Liver (tissue), 9 donors: ENCODE data around the gene UBTF. TPM values are rescaled to one million over a fixed set of nuclear protein-coding genes. Genes with fewer than 3 reads are reported as not detected.

Experiments
- DNase-seq: peaks from one replicate; pipeline ENCODE4 v3.0.0-alpha.2; 2017; ENCODE audit warnings: low spot score
- H3K27ac ChIP-seq, 2 donors: one replicate each; pipeline ENCODE4 v1.7.0; 2013; ENCODE audit warnings: inconsistent platforms in 2 of 2, low read length in 2 of 2, control low read depth in 1 of 2, low read depth in 1 of 2, mild to moderate bottlenecking in 1 of 2
- H3K27me3 ChIP-seq, 4 donors: one replicate each; pipeline versions ENCODE4 v1.6.1 to v1.7.0; 2013; ENCODE audit warnings: low read length in 3 of 4, inconsistent platforms in 1 of 4, mild to moderate bottlenecking in 1 of 4, moderate library complexity in 1 of 4; ENCODE audit not compliant: control insufficient read depth in 4 of 4, insufficient read depth in 4 of 4
- H3K36me3 ChIP-seq, 4 donors: one replicate each; pipeline versions ENCODE4 v1.6.1 to v1.7.0; 2013; ENCODE audit warnings: low read length in 3 of 4, mild to moderate bottlenecking in 3 of 4, low read depth in 1 of 4, moderate library complexity in 1 of 4; ENCODE audit not compliant: control insufficient read depth in 4 of 4, insufficient read depth in 3 of 4
- H3K4me1 ChIP-seq, 4 donors: one replicate each; pipeline versions ENCODE4 v1.6.1 to v1.7.0; 2013; ENCODE audit warnings: low read length in 3 of 4, mild to moderate bottlenecking in 3 of 4, moderate library complexity in 1 of 4; ENCODE audit not compliant: control insufficient read depth in 4 of 4, insufficient read depth in 4 of 4
- H3K4me3 ChIP-seq, 3 donors: one replicate each; pipeline versions ENCODE4 v1.6.1 to v1.7.0; 2013; ENCODE audit warnings: low read length in 3 of 3, control low read depth in 1 of 3, low read depth in 1 of 3, mild to moderate bottlenecking in 1 of 3
- H3K9ac ChIP-seq, 2 donors: one replicate each; pipeline ENCODE4 v1.7.0; 2013; ENCODE audit warnings: low read length in 2 of 2, mild to moderate bottlenecking in 2 of 2, moderate library complexity in 2 of 2, control low read depth in 1 of 2, low read depth in 1 of 2
- H3K9me3 ChIP-seq, 4 donors: one replicate each; pipeline versions ENCODE4 v1.6.1 to v1.7.0; 2013; ENCODE audit warnings: low read length in 3 of 4; ENCODE audit not compliant: control insufficient read depth in 4 of 4
- EGR1 ChIP-seq, 2 donors: IDR thresholded peaks; 2 replicates each; pipeline ENCODE4 v1.6.1; 2016 to 2018; ENCODE audit warnings: antibody characterized with exemption in 2 of 2, low read depth in 2 of 2
- FOXA1 ChIP-seq: IDR thresholded peaks from 2 replicates; pipeline ENCODE4 v1.6.1; 2016; ENCODE audit warnings: antibody characterized with exemption
- FOXA2 ChIP-seq: IDR thresholded peaks from 2 replicates; pipeline ENCODE4 v1.6.1; 2016; ENCODE audit warnings: antibody characterized with exemption
- GABPA ChIP-seq, 2 donors: IDR thresholded peaks in 1 of 2; conservative IDR thresholded peaks in 1 of 2; 2 replicates each; pipeline ENCODE4 v1.6.1; 2016; ENCODE audit warnings: antibody characterized with exemption in 2 of 2, mild to moderate bottlenecking in 1 of 2, moderate library complexity in 1 of 2
- HNF4A ChIP-seq, 2 donors: conservative IDR thresholded peaks; 2 replicates each; pipeline ENCODE4 v1.6.1; 2016; ENCODE audit warnings: antibody characterized with exemption in 2 of 2, mild to moderate bottlenecking in 2 of 2
- HNF4G ChIP-seq: IDR thresholded peaks from 2 replicates; pipeline ENCODE4 v1.6.1; 2016; ENCODE audit warnings: antibody characterized with exemption
- JUND ChIP-seq, 2 donors: IDR thresholded peaks; 2 replicates each; pipeline ENCODE4 v1.6.1; 2016; ENCODE audit warnings: antibody characterized with exemption in 2 of 2
- NR2F2 ChIP-seq: IDR thresholded peaks from 2 replicates; pipeline ENCODE4 v1.6.1; 2016; ENCODE audit warnings: antibody characterized with exemption
- RAD21 ChIP-seq, 2 donors: IDR thresholded peaks; 2 replicates each; pipeline ENCODE4 v1.6.1; 2016; ENCODE audit warnings: antibody characterized with exemption in 2 of 2, mild to moderate bottlenecking in 2 of 2
- RXRA ChIP-seq, 2 donors: IDR thresholded peaks; 2 replicates each; pipeline ENCODE4 v1.6.1; 2017 to 2018; ENCODE audit warnings: antibody characterized with exemption in 2 of 2, mild to moderate bottlenecking in 1 of 2
- SP1 ChIP-seq: IDR thresholded peaks from 2 replicates; pipeline ENCODE4 v1.6.1; 2018; ENCODE audit warnings: antibody characterized with exemption, mild to moderate bottlenecking
- YY1 ChIP-seq: IDR thresholded peaks from 2 replicates; pipeline ENCODE4 v1.6.1; 2016; ENCODE audit warnings: antibody characterized with exemption, mild to moderate bottlenecking
- WGBS: extraction: QIAGEN DNeasy Blood & Tissue Kit; methylation state at CpG from one replicate; pipeline ENCODE4 v1.1.7; 2013; 5-methylcytosine and 5-hydroxymethylcytosine counted together
- polyA plus RNA-seq, 2 donors: library from polyadenylated mRNA; stranded (reverse) in 1 of 2; unstranded in 1 of 2; fragments of 200-250 nt in 1 of 2; fragments of >200 nt in 1 of 2; fragmentation: Nextera tagmentation in 1 of 2; extraction: Ambion mirVana in 1 of 2; gene quantifications; one replicate each; pipeline versions ENCODE4 v1.2.1 to v1.2.3, GENCODE V29; 2013 to 2015
- total RNA-seq, 2 donors: library from RNA; depleted of rRNA; stranded (reverse); fragments of >200 nt; gene quantifications; one replicate each; pipeline ENCODE4 v1.2.3, GENCODE V29; 2014
- TF ChIP-seq, protein P1 (sequence below): IDR thresholded peaks from 2 replicates; pipeline ENCODE4 v1.6.1; 2016; ENCODE audit warnings: antibody characterized with exemption
- TF ChIP-seq, protein P2 (sequence below): IDR thresholded peaks from 2 replicates; pipeline ENCODE4 v1.6.1; 2016; ENCODE audit warnings: antibody characterized with exemption
- TF ChIP-seq, protein P3 (sequence below): IDR thresholded peaks from 2 replicates; pipeline ENCODE4 v1.6.1; 2016; ENCODE audit warnings: antibody characterized with exemption, mild to moderate bottlenecking
- TF ChIP-seq, protein P4 (sequence below): IDR thresholded peaks from 2 replicates; pipeline ENCODE4 v1.6.1; 2016; ENCODE audit warnings: antibody characterized with exemption
- TF ChIP-seq, protein P5 (sequence below): fragments of 150-350 bp; IDR thresholded peaks from 2 replicates; pipeline ENCODE4 v1.5.1; 2017; ENCODE audit warnings: improper control_type of control experiment, low read depth, low read length; ENCODE audit not compliant: missing input control
- donor health status: healthy.
- donor health status: healthy.
- donor health status: healthy.
- donor health status: healthy.
- donor health status: healthy.

UBTF gene
- total and polyA plus RNA-seq, 4 donors, result 12.5 to 39.6 (median 23.9) TPM

DNA sequence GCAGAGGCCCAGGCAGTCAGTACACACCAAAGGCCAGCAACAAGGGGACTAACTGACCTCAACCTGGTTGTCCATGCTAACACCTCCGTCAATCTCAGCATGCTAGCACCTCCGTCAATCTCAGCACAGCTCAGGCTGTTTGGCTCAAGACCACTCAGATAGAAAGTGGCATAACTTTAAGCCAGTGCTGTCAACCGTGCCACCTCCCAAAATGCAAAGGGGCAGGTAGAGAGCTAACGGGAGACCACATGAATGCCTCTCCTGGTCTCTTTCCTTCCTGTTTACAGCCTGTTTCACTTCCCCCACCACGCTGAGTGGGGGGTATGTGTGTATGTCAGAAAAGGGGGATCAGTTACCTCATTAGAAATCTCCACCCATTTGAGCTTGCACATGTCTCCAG is 3.3 kb downstream of the UBTF start (continued):
- TF ChIP-seq FOXA1 (no peak), YY1 (no peak)

DNA sequence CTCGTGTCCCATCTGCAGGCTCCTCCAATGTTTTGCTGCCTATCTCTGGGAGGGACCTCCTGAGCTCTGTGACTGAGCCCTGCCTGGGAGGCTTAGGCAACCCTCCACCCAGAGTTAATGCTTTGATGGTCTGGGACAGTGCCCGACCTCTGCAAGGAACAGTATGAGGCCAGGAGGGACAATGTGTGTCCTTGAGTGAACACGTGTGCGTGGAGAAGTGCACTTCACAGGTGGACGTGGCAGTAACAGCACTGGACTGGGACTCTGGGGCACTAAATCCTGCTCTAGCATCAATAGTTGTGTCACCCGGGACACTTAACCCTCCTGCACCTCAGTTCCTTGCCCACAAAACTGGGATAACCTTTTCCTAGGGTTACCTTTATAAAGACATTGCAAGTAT is 4.6 kb downstream of the UBTF start:
- H3K4me1 ChIP-seq, result peaks cover 7 to 29% (median 18%) of the 10 kb centered on the region in 4 donors

More for the DNA sequence above, 4.6 kb downstream of the UBTF start:
- DNase-seq, result no peak
- no peak overlapping the region for H3K4me3 ChIP-seq
- H3K27ac ChIP-seq, result no peak overlapping the region
- no peaks in the 10 kb centered on the region for H3K9me3 ChIP-seq
- no peak overlapping the region for H3K9ac ChIP-seq
- H3K27me3 ChIP-seq, result no peaks in the 10 kb centered on the region
- WGBS, result 94% methylated on average over 6 of the region's 6 CpGs
- no peak for TF ChIP-seq HNF4A (conservative IDR thresholded peaks at IDR 0.05)
- TF ChIP-seq FOXA1, result no peak
- TF ChIP-seq RXRA (IDR thresholded peaks at IDR 0.05), result no peak
- no peak for TF ChIP-seq FOXA2
- TF ChIP-seq, protein P1, sequence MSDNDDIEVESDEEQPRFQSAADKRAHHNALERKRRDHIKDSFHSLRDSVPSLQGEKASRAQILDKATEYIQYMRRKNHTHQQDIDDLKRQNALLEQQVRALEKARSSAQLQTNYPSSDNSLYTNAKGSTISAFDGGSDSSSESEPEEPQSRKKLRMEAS, result no peak
- no peak for TF ChIP-seq EGR1 (IDR thresholded peaks at IDR 0.05; ENCODE audit: low read depth in 2 of 2)
- TF ChIP-seq, protein P2, sequence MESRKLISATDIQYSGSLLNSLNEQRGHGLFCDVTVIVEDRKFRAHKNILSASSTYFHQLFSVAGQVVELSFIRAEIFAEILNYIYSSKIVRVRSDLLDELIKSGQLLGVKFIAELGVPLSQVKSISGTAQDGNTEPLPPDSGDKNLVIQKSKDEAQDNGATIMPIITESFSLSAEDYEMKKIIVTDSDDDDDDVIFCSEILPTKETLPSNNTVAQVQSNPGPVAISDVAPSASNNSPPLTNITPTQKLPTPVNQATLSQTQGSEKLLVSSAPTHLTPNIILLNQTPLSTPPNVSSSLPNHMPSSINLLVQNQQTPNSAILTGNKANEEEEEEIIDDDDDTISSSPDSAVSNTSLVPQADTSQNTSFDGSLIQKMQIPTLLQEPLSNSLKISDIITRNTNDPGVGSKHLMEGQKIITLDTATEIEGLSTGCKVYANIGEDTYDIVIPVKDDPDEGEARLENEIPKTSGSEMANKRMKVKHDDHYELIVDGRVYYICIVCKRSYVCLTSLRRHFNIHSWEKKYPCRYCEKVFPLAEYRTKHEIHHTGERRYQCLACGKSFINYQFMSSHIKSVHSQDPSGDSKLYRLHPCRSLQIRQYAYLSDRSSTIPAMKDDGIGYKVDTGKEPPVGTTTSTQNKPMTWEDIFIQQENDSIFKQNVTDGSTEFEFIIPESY, result no peak
- TF ChIP-seq, protein P3, sequence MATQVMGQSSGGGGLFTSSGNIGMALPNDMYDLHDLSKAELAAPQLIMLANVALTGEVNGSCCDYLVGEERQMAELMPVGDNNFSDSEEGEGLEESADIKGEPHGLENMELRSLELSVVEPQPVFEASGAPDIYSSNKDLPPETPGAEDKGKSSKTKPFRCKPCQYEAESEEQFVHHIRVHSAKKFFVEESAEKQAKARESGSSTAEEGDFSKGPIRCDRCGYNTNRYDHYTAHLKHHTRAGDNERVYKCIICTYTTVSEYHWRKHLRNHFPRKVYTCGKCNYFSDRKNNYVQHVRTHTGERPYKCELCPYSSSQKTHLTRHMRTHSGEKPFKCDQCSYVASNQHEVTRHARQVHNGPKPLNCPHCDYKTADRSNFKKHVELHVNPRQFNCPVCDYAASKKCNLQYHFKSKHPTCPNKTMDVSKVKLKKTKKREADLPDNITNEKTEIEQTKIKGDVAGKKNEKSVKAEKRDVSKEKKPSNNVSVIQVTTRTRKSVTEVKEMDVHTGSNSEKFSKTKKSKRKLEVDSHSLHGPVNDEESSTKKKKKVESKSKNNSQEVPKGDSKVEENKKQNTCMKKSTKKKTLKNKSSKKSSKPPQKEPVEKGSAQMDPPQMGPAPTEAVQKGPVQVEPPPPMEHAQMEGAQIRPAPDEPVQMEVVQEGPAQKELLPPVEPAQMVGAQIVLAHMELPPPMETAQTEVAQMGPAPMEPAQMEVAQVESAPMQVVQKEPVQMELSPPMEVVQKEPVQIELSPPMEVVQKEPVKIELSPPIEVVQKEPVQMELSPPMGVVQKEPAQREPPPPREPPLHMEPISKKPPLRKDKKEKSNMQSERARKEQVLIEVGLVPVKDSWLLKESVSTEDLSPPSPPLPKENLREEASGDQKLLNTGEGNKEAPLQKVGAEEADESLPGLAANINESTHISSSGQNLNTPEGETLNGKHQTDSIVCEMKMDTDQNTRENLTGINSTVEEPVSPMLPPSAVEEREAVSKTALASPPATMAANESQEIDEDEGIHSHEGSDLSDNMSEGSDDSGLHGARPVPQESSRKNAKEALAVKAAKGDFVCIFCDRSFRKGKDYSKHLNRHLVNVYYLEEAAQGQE, result no peak
- no peak for TF ChIP-seq HNF4G
- TF ChIP-seq RAD21 (IDR thresholded peaks at IDR 0.05), result no peak
- no peak for TF ChIP-seq SP1
- TF ChIP-seq, protein P4, sequence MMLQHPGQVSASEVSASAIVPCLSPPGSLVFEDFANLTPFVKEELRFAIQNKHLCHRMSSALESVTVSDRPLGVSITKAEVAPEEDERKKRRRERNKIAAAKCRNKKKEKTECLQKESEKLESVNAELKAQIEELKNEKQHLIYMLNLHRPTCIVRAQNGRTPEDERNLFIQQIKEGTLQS, result no peak
- no peak for TF ChIP-seq GABPA (IDR thresholded peaks at IDR 0.05 in 1 of 2, conservative IDR thresholded peaks at IDR 0.05 in 1 of 2)
- TF ChIP-seq, protein P5, sequence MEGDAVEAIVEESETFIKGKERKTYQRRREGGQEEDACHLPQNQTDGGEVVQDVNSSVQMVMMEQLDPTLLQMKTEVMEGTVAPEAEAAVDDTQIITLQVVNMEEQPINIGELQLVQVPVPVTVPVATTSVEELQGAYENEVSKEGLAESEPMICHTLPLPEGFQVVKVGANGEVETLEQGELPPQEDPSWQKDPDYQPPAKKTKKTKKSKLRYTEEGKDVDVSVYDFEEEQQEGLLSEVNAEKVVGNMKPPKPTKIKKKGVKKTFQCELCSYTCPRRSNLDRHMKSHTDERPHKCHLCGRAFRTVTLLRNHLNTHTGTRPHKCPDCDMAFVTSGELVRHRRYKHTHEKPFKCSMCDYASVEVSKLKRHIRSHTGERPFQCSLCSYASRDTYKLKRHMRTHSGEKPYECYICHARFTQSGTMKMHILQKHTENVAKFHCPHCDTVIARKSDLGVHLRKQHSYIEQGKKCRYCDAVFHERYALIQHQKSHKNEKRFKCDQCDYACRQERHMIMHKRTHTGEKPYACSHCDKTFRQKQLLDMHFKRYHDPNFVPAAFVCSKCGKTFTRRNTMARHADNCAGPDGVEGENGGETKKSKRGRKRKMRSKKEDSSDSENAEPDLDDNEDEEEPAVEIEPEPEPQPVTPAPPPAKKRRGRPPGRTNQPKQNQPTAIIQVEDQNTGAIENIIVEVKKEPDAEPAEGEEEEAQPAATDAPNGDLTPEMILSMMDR, result no peak
- no peak for TF ChIP-seq NR2F2
- no peak for TF ChIP-seq JUND (IDR thresholded peaks at IDR 0.05)
- TF ChIP-seq YY1, result no peak
- peaks cover 11 to 38% (median 27%) of the 10 kb centered on the region in 4 donors for H3K36me3 ChIP-seq
